SK-N-MC (cell line): ENCODE data around the gene TIPRL.

ENCODE experiments used
- EZH2 ChIP-seq: fragments of 200-600 bp; sonication (generic); IDR thresholded peaks from one replicate; pipeline ENCODE4 v1.6.1; 2017; ENCODE audit warnings: antibody characterized with exemption
- FOXP2 ChIP-seq: optimal IDR thresholded peaks from 2 replicates; pipeline ENCODE3; 2011; ENCODE audit warnings: mild to moderate bottlenecking, moderate library complexity; ENCODE audit not compliant: insufficient read depth; ENCODE audit errors: extremely low read length, control extremely low read depth
- POLR2AphosphoS5 ChIP-seq: IDR thresholded peaks from 2 replicates; pipeline ENCODE4 v1.6.1; 2012; ENCODE audit warnings: mild to moderate bottlenecking, low read depth, low read length, borderline replicate concordance

- TF ChIP-seq POLR2AphosphoS5 (no peak), EZH2 (no peak), FOXP2 (no peak)
Observed at GRCh38 chr1:168223261-168223660, 44.5 kb downstream of the TIPRL start.
